ENCODE measurements around the gene FIZ1.
A peak's percentile ranks its signal among the peaks of the same experiment; 100 is the strongest.

Gene FIZ1

DNA sequence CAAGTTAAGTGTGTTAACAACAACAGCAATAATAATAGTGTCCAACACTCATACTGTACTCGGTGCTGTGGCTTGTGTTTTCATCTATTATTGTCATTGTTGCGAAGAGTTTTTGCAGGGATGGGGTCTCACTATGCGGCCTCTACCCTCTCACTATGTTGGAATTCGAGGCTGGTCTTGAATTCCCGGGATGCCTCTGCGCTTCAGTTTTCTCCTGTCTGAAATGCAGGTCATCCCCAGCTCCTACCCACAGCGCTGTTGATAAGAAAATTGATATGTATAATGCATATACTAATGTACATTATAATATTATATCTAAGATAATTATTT is 49.0 kb downstream of the FIZ1 start:
- no peak for DNase-seq (ENCODE audit: low read depth)
- no peak overlapping the region for H3K4me3 ChIP-seq (ENCODE audit: low read depth, low read length)

GRCh38 chr19:55549500-55550320 is 49.6 kb downstream of the FIZ1 start:
- peak; percentile 34 for DNase-seq (ENCODE audit: low read depth)
- peak overlapping the region; percentile 18 for H3K4me3 ChIP-seq (ENCODE audit: low read depth, low read length)

DNA sequence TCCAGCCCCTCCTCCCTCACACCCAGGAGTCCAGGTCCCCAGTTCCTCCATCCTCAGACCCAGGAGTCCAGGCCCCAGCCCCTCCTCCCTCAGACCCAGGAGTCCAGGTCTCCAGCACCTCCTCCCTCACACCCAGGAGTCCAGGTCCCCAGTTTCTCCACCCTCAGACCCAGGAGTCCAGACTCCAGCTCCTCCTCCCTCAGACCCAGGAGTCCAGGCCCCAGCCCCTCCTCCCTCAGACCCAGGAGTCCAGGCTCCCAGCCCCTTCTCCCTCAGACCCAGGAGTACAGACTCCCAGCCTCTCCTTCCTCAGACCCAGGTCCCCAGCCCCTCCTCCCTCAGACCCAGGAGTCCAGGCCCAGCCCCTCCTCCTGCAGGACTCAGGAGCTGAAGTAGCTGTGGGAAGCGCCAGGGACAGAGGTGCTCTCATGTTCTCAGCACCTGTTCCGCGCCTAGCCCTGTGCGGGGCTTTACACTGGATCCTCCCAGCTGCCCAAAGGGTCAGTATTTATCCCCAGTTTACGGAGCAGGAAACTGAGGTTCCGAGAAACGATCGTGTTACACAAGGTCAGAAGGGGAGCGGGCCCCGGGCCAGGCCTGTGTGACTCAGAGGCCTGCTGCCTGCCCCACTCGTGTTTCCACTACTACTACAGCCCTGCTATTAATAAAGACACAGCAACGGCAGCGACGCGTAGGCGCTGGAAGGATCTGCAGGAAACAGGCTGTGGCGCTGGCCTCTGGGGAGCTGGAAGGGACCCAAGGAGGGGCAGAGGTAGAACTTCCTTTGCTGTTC is 52.3 kb downstream of the FIZ1 start:
- DNase-seq (ENCODE audit: low read depth) = peak; percentile 39
- no peak overlapping the region for H3K4me3 ChIP-seq (ENCODE audit: low read depth, low read length)

GRCh38 chr19:55546011-55546410 is 53.3 kb downstream of the FIZ1 start:
- DNase-seq (ENCODE audit: low read depth) = no peak
- no peak overlapping the region for H3K4me3 ChIP-seq (ENCODE audit: low read depth, low read length)

GRCh38 chr19:55545443-55545842 is 53.9 kb downstream of the FIZ1 start, which contains the start of gene SBK3:
SBK3 (minus strand) TSS chr19:55545543; CDS start chr19:55545543, 0 bp downstream.
- no peak for DNase-seq (ENCODE audit: low read depth)
- no peak within 1 kb of the TSS for H3K4me3 ChIP-seq (ENCODE audit: low read depth, low read length)

DNA sequence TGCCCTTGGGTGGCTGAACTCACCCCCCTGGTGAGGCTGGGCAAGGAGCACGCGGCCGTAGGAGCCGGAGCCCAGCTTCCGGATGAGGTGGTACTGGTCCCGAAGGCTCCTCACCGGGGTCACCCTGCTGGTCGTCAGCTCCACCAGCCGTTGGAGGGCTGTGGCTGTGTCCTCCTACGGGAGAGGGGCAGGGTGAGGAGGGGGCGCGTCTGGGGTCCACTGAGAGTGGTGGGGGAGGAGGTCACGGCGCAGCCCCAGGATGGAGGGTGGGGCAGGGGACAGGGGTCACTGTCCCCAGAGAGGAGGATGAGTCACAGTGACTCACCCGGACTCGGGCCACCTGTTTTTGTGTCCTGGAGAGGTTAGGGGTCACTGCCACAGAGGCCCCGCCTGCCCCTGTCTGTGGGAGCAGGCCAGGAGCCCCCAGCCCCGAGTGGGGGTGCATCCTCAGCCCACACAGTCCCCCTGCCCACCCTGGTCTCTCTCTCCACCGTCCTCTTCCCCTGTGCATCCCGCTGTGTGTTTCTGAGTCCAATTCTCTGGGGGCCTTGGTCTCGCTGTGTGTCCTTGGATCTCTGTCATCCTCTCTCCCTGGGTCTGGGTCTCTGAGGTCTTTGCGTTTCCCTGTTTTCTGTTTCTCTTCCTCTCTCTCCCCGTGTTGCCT is 54.4 kb downstream of the FIZ1 start:
- H3K4me3 ChIP-seq (ENCODE audit: low read depth, low read length) = no peak overlapping the region
- no peak for DNase-seq (ENCODE audit: low read depth)

DNA sequence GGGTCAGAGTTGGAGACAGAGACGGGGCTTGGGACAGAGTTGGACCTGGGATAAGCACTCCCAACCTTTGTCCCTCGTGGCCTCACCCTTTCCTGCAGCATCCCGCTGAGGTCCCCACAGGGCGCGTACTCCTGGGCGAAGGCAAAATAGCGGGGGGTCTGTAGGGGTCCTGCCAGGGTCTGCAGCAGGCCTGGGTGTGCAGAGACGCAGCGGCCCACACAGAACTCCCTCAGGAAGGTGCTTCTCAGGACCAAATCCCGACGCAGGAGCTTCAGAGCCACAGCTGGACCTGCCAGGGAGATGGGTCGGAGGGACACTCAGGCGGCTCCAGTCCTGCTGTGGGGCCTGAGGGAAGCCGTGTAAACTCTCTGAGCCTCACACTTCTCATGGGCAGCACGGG is 55.3 kb downstream of the FIZ1 start:
- no peak overlapping the region for H3K4me3 ChIP-seq (ENCODE audit: low read depth, low read length)
- DNase-seq (ENCODE audit: low read depth) = no peak

- DNase-seq (ENCODE audit: low read depth) = no peak
- no peak overlapping the region for H3K4me3 ChIP-seq (ENCODE audit: low read depth, low read length)
Measured at GRCh38 chr19:55543567-55543966, 55.8 kb downstream of the FIZ1 start.

GRCh38 chr19:55542292-55542855 is 56.9 kb downstream of the FIZ1 start:
- no peak for DNase-seq (ENCODE audit: low read depth)
- H3K4me3 ChIP-seq (ENCODE audit: low read depth, low read length) = no peak overlapping the region

Measured in skeletal muscle cell (primary cell).